ENCODE measurements around the gene MORN1. TPM values are rescaled to one million over a fixed set of nuclear protein-coding genes. Genes with fewer than 3 reads are reported as not detected.

MORN1 gene
- total RNA-seq, 4 donors from 2014 or later, result 0.59 to 20.0 (median 9.5) TPM

DNA sequence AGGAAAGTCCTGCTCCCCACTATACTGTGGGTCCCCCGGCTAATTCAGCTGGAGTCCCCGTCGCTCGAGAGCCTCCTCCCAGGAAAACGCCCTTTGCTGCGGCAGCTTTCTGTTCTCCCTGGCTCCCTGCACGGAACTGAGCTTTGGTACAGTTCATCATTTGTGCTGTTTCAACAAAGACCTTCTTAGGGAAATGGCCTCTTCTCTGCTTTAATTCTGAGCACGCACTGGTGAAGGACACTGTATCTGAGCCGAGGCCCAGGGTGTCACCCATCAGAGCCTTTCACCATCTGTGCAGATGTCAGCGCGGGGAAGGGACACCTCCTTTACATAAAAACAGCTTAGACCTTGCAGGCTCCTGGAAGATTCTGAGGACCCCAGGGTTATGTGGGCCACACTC is 34.5 kb upstream of the MORN1 start:
- Histone ChIP-seq H3K4me3 (no peak overlapping the region), H3K27me3 (no peaks in the 10 kb centered on the region), H3K4me1 (no peaks in the 10 kb centered on the region), H3K27ac (no peak overlapping the region), H3K9me3 (no peaks in the 10 kb centered on the region), H3K36me3 (no peaks in the 10 kb centered on the region)
- intact Hi-C loops (cut with DNase I; ENCODE audit: low total_unique reads), result no loop called here
- no peak for DNase-seq
- TF ChIP-seq, protein P1, sequence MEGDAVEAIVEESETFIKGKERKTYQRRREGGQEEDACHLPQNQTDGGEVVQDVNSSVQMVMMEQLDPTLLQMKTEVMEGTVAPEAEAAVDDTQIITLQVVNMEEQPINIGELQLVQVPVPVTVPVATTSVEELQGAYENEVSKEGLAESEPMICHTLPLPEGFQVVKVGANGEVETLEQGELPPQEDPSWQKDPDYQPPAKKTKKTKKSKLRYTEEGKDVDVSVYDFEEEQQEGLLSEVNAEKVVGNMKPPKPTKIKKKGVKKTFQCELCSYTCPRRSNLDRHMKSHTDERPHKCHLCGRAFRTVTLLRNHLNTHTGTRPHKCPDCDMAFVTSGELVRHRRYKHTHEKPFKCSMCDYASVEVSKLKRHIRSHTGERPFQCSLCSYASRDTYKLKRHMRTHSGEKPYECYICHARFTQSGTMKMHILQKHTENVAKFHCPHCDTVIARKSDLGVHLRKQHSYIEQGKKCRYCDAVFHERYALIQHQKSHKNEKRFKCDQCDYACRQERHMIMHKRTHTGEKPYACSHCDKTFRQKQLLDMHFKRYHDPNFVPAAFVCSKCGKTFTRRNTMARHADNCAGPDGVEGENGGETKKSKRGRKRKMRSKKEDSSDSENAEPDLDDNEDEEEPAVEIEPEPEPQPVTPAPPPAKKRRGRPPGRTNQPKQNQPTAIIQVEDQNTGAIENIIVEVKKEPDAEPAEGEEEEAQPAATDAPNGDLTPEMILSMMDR (IDR thresholded peaks at IDR 0.05), result no peak
- no peak for TF ChIP-seq POLR2A (IDR thresholded peaks at IDR 0.05)

DNA sequence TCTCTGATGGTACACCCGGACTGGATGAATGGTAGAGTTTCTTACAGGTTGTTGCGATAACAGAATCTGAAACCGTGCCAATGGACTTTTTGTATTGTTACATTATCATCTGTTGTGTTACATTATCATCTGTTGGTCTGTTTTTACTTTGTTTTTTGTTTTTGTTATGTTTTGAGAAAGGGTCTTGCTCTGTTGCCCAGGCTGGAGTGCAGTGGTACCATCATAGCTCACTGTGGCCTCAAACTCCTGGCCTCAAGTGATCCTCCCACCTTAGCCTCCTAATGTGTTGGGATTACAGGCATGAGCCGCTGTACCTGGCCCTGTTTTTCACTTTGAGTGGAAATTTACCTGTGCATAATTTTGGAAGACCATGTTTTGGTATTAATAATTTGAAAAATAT is 31.2 kb upstream of the MORN1 start:
- Histone ChIP-seq H3K9me3 (no peaks in the 10 kb centered on the region), H3K27ac (no peak overlapping the region), H3K36me3 (no peaks in the 10 kb centered on the region), H3K4me1 (no peaks in the 10 kb centered on the region), H3K27me3 (peaks cover 0 to 18% of the 10 kb centered on the region in 2 donors), H3K4me3 (no peak overlapping the region)
- TF ChIP-seq POLR2A (IDR thresholded peaks at IDR 0.05), result no peak
- TF ChIP-seq, protein P1 (IDR thresholded peaks at IDR 0.05), result no peak
- intact Hi-C loops (cut with DNase I; ENCODE audit: low total_unique reads), result no loop called here
- no peak for DNase-seq

DNA sequence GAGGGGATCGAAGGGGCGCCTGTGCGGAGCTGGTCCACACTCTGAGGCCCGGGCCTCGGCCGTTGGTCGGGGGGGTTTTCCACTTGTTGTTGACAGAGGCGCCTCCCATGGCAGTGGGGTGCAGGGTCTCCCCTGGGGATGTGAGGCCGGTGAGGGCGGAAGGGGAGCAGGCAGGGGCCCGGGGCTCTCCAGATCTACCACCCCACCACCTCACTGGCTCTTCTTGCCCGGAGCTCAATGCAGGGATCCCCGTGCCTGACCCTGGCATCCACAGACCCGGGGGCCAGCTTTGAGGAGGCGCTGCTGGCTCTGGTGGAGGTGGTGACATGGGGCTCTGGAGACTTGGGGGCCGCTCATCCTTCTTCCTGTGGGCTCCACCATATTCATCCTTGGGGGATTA is 28.1 kb upstream of the MORN1 start:
- no peaks in the 10 kb centered on the region for H3K9me3 ChIP-seq
- intact Hi-C loops (cut with DNase I; ENCODE audit: low total_unique reads), result loop anchor here (10.0 kb wide), 2 partner anchors 225 to 1005 kb away; no protein-coding TSS in a partner anchor
- H3K36me3 ChIP-seq, result no peaks in the 10 kb centered on the region
- H3K27me3 ChIP-seq, result peaks cover 0 to 21% of the 10 kb centered on the region in 2 donors
- peaks cover 0 to 1% of the 10 kb centered on the region in 2 donors for H3K4me1 ChIP-seq
- H3K4me3 ChIP-seq, result no peak overlapping the region
- TF ChIP-seq, protein P1 (IDR thresholded peaks at IDR 0.05), result no peak
- no peak for TF ChIP-seq POLR2A (IDR thresholded peaks at IDR 0.05)
- no peak for DNase-seq
- no peak overlapping the region for H3K27ac ChIP-seq

DNA sequence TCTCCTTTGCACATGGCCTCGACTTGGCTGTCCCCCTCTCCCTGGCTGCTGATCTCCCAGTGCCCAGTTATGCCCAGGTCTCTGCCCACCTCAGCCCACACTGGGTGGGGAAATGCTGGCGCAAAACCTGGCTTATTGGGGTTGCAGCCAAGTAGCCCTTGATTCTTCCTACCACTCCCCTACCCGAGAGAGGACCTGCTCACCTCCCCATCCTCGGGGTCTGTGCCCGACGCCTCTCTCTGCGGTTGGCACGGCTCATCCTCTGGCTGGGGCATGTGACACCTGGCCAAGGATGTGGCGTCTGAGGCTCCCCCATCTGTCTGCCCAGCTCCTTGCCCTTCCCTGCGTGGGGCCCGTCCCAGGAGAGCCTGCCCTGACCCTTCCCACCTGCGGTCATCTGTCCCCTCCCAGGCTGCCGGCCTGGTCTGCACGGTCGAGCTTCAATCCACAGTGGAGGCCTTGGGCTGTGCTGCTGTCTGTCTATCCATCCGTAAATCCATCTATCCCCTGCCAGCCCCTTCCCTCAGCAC is 27.5 kb upstream of the MORN1 start:
- no peaks in the 10 kb centered on the region for H3K36me3 ChIP-seq
- H3K27ac ChIP-seq, result no peak overlapping the region
- no peak for DNase-seq
- no peak overlapping the region for H3K4me3 ChIP-seq
- H3K4me1 ChIP-seq, result peaks cover 0 to 7% of the 10 kb centered on the region in 2 donors
- TF ChIP-seq, protein P1 (IDR thresholded peaks at IDR 0.05), result no peak
- TF ChIP-seq POLR2A (IDR thresholded peaks at IDR 0.05), result no peak
- no peaks in the 10 kb centered on the region for H3K9me3 ChIP-seq
- intact Hi-C loops (cut with DNase I; ENCODE audit: low total_unique reads), result loop anchor here (10.0 kb wide), 2 partner anchors 226 to 1006 kb away; no protein-coding TSS in a partner anchor
- peaks cover 0 to 21% of the 10 kb centered on the region in 2 donors for H3K27me3 ChIP-seq

DNA sequence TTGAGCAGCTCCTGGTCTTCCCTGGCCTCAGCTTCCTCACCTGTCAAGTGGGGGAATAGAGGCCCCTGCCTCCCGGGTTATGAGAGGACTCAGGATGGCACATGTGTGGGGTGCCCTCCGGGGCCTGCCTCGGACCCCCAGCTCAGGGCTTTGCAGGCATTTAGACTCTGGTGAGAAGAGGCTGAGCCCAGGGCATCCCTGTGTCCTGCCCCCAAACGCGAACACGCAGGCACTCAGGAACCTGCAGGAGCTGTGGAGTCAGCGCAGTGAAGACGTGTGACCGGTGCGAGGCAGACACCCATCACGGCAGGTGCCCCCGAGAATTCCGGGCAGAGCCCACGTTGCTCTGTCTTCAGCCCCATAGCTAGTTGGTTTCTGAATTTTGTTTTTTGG is 26.5 kb upstream of the MORN1 start:
- Histone ChIP-seq H3K4me1 (peaks cover 0 to 16% of the 10 kb centered on the region in 2 donors), H3K9me3 (no peaks in the 10 kb centered on the region), H3K36me3 (no peaks in the 10 kb centered on the region), H3K4me3 (no peak overlapping the region), H3K27ac (no peak overlapping the region), H3K27me3 (peaks cover 0 to 21% of the 10 kb centered on the region in 2 donors)
- DNase-seq, result no peak
- TF ChIP-seq, protein P1 (IDR thresholded peaks at IDR 0.05), result no peak
- no peak for TF ChIP-seq POLR2A (IDR thresholded peaks at IDR 0.05)
- intact Hi-C loops (cut with DNase I; ENCODE audit: low total_unique reads), result loop anchor here (10.0 kb wide), 2 partner anchors 227 to 1007 kb away; no protein-coding TSS in a partner anchor

All from uterus (tissue), 4 donors.